Upper lobe of left lung (tissue), 6 donors: ENCODE data around the gene DOK4. TPM values are rescaled to one million over a fixed set of nuclear protein-coding genes. Genes with fewer than 3 reads are reported as not detected.

Source experiments
- ATAC-seq, 2 donors: fragments of 200-7000 bp; cut with Tn5 transposase; one replicate each; pipeline ENCODE4 v1.9.1; 2022; ENCODE audit warnings: mild to moderate bottlenecking in 2 of 2, moderate library complexity in 2 of 2; ENCODE audit not compliant: low FRiP score in 2 of 2
- DNase-seq, 2 donors: peaks; one replicate each; pipeline ENCODE4 v3.0.0-alpha.2; 2019 to 2020
- H3K27ac ChIP-seq, 4 donors: fragments of 200-600 bp; sonication (generic); one replicate each; pipeline ENCODE4 v1.5.1; 2016 to 2019
- H3K27me3 ChIP-seq, 4 donors: fragments of 200-600 bp; sonication (generic); one replicate each; pipeline ENCODE4 v1.5.1; 2017 to 2019
- H3K36me3 ChIP-seq, 4 donors: fragments of 200-600 bp; sonication (generic); one replicate each; pipeline ENCODE4 v1.5.1; 2016 to 2019
- H3K4me1 ChIP-seq, 4 donors: fragments of 200-600 bp; sonication (generic); one replicate each; pipeline ENCODE4 v1.5.1; 2018 to 2019
- H3K4me3 ChIP-seq, 4 donors: fragments of 200-600 bp; sonication (generic); one replicate each; pipeline ENCODE4 v1.5.1; 2017 to 2019; ENCODE audit warnings: mild to moderate bottlenecking in 2 of 4, moderate library complexity in 1 of 4
- H3K9me3 ChIP-seq, 4 donors: fragments of 200-600 bp; sonication (generic); one replicate each; pipeline ENCODE4 v1.5.1; 2018 to 2019
- EP300 ChIP-seq, 4 donors: sonication (generic); formaldehyde crosslinking; IDR thresholded peaks; one replicate each; pipeline ENCODE4 v1.5.1; 2017; ENCODE audit warnings: antibody characterized with exemption in 4 of 4, control low read depth in 2 of 4
- POLR2A ChIP-seq, 4 donors: fragments of 450-650 bp; IDR thresholded peaks; one replicate each; pipeline ENCODE4 v1.5.1; 2016 to 2017; ENCODE audit warnings: antibody characterized with exemption in 4 of 4, mild to moderate bottlenecking in 2 of 4
- POLR2AphosphoS5 ChIP-seq, 2 donors: sonication (generic); formaldehyde crosslinking; IDR thresholded peaks; one replicate each; pipeline ENCODE4 v1.5.1; 2017; ENCODE audit warnings: antibody characterized with exemption in 2 of 2
- WGBS, 2 donors: methylation state at CpG; one replicate each; pipeline ENCODE4 v1.1.5; 2017 to 2018; 5-methylcytosine and 5-hydroxymethylcytosine counted together
- total RNA-seq, 6 donors: library from RNA; depleted of rRNA in 4 of 6; stranded (reverse); fragments of >200 nt in 4 of 6; gene quantifications; one replicate each; pipeline versions ENCODE4 v1.1.0 to v1.2.1, GENCODE V29; 2016 to 2021
- TF ChIP-seq, protein P1 (sequence below), 6 experiments: fragments of 450-650 bp in 4 of 6; fragments of 200-600 bp in 2 of 6; sonication (generic) in 2 of 6; IDR thresholded peaks; one replicate each; pipeline ENCODE4 v1.5.1; 2016 to 2019; ENCODE audit warnings: antibody characterized with exemption in 6 of 6
- donor health status: DM: no; HTN: no; CAD: no; lungs with moderate emphysema.
- donor health status: DM: no; HTN: yes; CAD: no; lungs with severe emphysema.

The DOK4 gene
- total RNA-seq, 6 donors from 2014 or later = 36.7 to 87.3 (median 54.1) TPM

DNA sequence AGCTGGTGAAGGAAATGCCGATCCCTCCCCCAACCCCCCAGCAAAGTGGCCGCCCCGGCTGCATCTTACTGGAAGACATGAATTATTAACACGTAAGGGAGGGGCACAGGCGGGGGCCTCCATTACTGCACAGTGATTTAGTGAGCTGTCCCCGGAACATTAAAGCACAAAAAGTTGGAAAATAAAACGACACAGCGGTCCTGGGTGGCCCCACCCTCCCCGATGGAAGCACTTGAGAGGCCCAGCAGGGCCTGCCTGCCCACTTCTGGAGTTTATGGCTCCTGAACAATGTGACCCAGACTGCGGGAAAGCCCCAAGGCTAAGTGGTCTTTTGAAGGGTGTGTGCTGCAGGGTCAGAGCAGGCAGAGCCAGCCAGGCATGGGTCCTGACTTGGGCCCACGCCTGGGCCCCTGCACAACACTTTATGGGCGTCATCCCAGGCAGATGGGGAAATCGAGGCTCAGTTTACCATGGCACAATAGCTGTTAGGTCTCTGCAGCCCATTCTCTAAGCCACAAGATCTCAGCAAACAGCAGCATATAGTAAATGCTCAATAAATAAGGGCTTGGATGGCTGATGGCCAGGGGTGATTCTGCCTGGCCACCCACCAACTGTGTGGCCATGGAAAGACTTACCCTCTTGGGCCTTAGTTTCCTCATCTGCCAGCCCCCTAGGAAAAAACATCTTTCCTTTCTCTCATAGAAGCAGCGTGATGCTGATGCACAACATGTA is 27.2 kb upstream of the DOK4 start:
- Histone ChIP-seq H3K4me3 (no peak overlapping the region), H3K27me3 (no peaks in the 10 kb centered on the region), H3K27ac (peak overlapping the region in 1 of 4 donors; percentile 12), H3K36me3 (peaks cover 0 to 25% (median 10%) of the 10 kb centered on the region in 4 donors), H3K9me3 (no peaks in the 10 kb centered on the region), H3K4me1 (peaks cover 16 to 28% (median 22%) of the 10 kb centered on the region in 4 donors)
- ATAC-seq (peak; percentile 42 to 74), DNase-seq (peak in 1 of 2 donors; percentile 89)
- WGBS, 2 donors = 64 to 74% methylated on average over 14 of the region's 14 CpGs
- peak in 1 of 2 donors; percentile 7 for TF ChIP-seq POLR2AphosphoS5 (IDR thresholded peaks at IDR 0.05)
- TF ChIP-seq EP300 (IDR thresholded peaks at IDR 0.05) = no peak
- TF ChIP-seq POLR2A (IDR thresholded peaks at IDR 0.05) = no peak

DNA sequence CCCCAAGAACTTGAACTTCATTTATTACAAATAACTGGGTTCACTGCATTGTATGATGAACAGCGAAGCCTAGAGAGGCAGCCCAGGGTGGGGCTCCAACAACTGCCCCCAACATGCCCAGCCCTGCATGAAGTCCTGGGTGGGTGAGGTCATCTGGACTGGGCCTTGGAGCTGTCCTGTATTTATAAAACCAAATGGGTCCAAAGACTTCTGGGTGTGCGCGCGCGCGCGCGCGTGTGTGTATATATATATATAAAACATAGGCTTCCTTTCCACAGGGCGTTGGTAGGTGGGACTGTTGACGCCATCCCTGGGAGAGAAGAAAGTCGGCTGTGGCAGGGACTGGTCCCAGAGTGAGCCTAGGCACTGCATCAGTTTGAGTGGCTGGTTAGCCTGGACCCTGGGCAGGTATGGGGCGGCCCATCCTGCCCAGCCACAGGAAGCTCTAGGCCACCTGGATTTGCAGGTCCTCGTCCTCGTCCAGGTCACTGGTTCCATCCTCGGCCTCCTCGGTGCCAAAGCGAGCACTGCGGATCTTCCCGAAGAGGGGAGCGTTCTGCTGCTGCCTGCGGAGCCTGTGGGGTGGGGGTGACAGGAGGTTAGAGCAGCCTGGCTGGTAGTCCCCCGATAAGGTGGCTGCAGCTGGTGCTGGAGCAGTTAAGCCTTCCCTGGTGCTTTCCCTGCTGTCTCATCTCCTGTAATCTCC is 26.2 kb upstream of the DOK4 start:
- TF ChIP-seq POLR2A (IDR thresholded peaks at IDR 0.05) (no peak), POLR2AphosphoS5 (IDR thresholded peaks at IDR 0.05) (no peak), EP300 (IDR thresholded peaks at IDR 0.05) (no peak)
- TF ChIP-seq, protein P1, sequence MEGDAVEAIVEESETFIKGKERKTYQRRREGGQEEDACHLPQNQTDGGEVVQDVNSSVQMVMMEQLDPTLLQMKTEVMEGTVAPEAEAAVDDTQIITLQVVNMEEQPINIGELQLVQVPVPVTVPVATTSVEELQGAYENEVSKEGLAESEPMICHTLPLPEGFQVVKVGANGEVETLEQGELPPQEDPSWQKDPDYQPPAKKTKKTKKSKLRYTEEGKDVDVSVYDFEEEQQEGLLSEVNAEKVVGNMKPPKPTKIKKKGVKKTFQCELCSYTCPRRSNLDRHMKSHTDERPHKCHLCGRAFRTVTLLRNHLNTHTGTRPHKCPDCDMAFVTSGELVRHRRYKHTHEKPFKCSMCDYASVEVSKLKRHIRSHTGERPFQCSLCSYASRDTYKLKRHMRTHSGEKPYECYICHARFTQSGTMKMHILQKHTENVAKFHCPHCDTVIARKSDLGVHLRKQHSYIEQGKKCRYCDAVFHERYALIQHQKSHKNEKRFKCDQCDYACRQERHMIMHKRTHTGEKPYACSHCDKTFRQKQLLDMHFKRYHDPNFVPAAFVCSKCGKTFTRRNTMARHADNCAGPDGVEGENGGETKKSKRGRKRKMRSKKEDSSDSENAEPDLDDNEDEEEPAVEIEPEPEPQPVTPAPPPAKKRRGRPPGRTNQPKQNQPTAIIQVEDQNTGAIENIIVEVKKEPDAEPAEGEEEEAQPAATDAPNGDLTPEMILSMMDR (IDR thresholded peaks at IDR 0.05) = no peak
- 91 to 92% methylated on average over 23 of the region's 23 CpGs for WGBS, 2 donors
- Histone ChIP-seq H3K4me3 (no peak overlapping the region), H3K27me3 (no peaks in the 10 kb centered on the region), H3K9me3 (no peaks in the 10 kb centered on the region), H3K36me3 (peaks cover 0 to 14% (median 0%) of the 10 kb centered on the region in 4 donors), H3K4me1 (peaks cover 16 to 28% (median 22%) of the 10 kb centered on the region in 4 donors), H3K27ac (peak overlapping the region in 1 of 4 donors; percentile 12)
- ATAC-seq (no peak), DNase-seq (no peak)

DNA sequence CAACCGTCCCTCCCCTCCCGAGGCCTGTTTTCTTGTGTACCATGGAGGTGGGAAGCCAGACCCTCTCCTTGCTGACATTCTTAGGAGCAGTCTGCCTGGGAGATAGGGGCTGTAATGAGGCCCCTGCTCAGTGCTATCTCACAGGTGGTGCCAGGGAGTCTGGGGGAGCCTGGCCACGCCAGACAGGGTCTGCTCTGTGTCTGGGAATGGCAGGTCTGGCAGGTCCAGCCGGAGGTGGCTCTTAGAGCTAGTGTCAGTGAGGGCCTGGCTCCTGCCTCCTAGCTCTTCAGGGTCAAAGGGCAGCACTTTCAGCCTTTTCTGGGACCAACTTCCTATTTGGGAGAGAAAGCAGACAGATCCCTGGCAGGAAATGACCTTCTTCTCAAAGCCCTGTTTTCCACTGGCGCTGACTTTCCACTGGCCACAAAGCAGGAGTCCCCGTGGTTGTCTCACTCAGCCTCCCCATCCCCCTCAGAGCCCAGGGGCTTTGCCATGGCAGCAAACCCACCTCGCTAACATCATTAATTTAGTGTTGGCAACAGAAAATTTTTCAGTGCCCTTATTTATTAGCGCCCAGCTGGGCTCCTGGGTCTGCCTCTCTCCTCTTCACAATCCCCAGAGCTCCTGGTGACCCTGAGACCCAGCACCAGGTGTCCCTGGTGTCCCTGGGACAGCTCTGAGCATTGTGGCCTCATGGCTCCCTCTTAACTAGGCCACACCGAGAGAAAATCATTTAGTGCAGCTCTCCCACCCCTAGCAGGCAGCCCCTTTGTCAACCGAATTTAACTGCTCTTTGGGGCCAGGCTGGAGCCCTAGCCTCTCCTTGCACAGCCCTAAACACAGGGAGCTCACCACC is 24.0 kb upstream of the DOK4 start:
- ATAC-seq = no peak
- Histone ChIP-seq H3K27me3 (no peaks in the 10 kb centered on the region), H3K4me1 (peaks cover 16 to 28% (median 21%) of the 10 kb centered on the region in 4 donors), H3K27ac (no peak overlapping the region), H3K4me3 (no peak overlapping the region), H3K9me3 (no peaks in the 10 kb centered on the region), H3K36me3 (peaks cover 0 to 12% (median 0%) of the 10 kb centered on the region in 4 donors)
- DNase-seq = no peak
- no peak for TF ChIP-seq POLR2A (IDR thresholded peaks at IDR 0.05)
- no peak for TF ChIP-seq POLR2AphosphoS5 (IDR thresholded peaks at IDR 0.05)
- TF ChIP-seq, protein P1 (IDR thresholded peaks at IDR 0.05) = no peak
- no peak for TF ChIP-seq EP300 (IDR thresholded peaks at IDR 0.05)
- WGBS, 2 donors = 71 to 73% methylated on average over 9 to 10 of the region's 10 CpGs

DNA sequence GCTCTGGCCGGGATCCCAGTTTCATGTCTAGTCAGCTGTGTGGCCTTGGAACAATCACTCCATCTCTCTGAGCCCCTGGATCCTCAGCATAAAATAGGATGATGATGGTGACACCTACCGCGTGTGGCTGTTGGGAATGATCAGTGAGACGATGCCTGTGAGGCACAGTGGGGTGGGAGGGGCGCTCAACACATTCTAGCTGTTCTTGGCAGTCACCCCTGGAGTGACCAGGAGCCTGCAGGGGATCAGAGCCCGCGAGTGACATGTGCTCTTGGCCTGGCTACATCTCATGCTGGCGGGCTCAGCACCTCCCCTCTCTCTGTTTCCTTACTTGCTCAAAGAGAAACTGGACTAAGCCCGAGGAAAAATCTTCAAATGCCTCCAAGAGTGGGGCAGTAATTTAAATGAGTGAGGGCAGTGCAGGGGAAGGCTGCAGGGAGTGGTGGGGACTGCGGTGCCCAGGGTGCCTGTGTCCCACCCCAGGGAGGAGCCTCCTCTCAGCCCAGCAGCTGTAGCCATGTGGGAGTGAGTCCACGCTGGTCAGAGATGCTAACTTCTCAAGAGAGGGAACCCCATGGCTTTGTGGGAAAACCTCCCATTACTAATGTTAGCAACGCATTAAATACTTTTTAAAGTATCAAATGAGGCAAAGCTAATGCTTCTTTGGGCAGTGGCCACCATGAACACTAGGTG is 23.1 kb upstream of the DOK4 start:
- ATAC-seq (no peak), DNase-seq (no peak)
- TF ChIP-seq, protein P1 (IDR thresholded peaks at IDR 0.05) = no peak
- TF ChIP-seq EP300 (IDR thresholded peaks at IDR 0.05) = no peak
- H3K4me3 ChIP-seq = no peak overlapping the region
- H3K27me3 ChIP-seq = no peaks in the 10 kb centered on the region
- no peak overlapping the region for H3K27ac ChIP-seq
- H3K36me3 ChIP-seq = peaks cover 0 to 10% (median 0%) of the 10 kb centered on the region in 4 donors
- H3K9me3 ChIP-seq = no peaks in the 10 kb centered on the region
- peaks cover 7 to 19% (median 13%) of the 10 kb centered on the region in 4 donors for H3K4me1 ChIP-seq
- WGBS, 2 donors = 80 to 89% methylated on average over 12 of the region's 12 CpGs
